ENCODE data around the gene POMT2.
A peak's percentile ranks its signal among the peaks of the same experiment; 100 is the strongest.
"Not testable (repeated sequence)": the region's sequence is repeated elsewhere in the genome, so short reads cannot be mapped to it uniquely, and the experiment has no call there.

POMT2 gene

DNA sequence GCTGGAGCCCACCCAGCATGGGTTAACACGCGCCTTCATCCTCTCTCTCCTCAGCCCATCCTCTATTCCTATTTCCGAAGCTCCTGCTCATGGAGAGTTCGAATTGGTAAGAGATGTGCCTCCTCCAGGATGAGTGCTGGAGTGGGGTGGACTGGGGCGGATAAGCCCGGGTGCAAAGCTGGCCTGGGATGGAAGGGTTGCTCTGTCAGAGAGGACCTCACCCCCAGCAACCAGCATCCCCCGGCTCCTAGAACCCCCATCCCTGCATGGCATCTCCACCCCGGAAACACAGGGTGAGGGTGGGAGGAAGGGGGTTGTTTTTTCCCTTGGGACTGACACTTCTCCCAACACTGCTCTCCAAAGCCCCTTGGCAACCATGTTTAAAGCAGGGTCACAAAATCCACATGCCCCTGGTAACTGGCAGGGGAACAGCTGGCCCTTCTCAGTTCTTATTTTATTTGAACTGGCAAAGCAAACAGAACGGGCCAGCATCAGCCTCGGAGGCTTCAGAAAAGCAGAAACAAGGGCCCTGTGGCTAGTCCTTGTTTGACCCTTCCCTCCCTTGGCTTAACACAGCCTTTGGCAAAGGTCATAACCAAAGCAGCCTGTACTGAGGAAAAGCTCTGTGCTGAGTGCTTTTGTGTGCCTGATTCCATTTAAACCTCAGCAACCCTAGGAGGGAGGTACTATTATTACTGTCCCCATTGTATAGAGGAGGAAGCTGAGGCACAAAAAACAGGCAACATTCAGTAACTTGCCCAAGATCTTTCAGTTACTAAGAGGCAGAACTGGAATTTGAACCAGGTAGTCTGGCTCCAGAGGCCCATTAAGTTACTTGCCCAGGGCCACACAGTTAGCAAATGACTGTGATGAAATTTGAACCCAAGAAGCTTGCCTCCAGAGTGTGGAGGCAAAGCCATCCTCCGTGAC, 4.4 kb upstream of the POMT2 start:
- peak; percentile 37 for DNase-seq

- DNase-seq: no peak
These were observed 3.6 kb upstream of the POMT2 start for GRCh38 chr14:77324289-77324688.

DNA sequence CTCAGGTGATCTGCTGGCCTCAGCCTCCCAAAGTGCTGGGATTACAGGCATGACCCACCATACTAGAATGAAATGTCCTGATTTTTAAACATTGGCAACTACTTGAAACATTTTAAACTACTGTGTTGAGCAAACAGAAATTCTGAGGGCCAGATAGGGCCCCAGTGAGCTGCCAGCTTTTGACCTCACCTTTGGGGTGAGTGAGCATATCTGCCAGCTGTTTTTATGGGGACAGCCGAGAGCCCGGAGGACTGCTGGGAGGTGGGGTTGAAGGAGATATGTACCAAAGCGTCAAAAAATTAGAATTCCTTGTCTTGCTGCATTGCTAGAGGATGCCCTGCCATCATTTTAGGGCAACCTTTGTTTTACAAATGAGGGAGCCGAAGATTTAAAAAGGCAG, 2.9 kb upstream of the POMT2 start:
- no peak for DNase-seq

- DNase-seq: no peak
These were observed 2.3 kb upstream of the POMT2 start for GRCh38 chr14:77322951-77323350.

- no peak for DNase-seq
These were observed 1.7 kb upstream of the POMT2 start for GRCh38 chr14:77322250-77322902.

DNA sequence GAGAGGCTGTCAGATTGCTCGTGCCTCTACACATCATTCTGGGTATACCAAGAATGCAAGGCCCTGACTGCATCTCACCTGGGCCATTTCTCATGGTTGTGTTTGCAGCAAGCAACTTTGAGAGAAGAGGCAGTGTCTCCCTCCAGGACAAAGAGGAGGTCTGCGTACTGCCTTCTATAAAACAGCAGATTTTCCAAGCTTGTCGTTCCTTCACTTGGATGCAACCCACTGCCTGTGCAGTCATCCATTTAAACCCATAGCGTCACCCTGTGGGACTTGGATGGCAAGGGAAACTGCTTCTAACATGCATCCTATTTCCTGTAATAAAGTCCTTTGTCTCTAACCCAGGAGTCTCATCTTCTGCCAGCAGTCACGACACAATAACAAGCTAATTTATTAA, 1.3 kb downstream of the POMT2 start:
- no peak for DNase-seq

- not testable (repeated sequence) for DNase-seq
These were observed 1.9 kb downstream of the POMT2 start for GRCh38 chr14:77318756-77319155.

DNA sequence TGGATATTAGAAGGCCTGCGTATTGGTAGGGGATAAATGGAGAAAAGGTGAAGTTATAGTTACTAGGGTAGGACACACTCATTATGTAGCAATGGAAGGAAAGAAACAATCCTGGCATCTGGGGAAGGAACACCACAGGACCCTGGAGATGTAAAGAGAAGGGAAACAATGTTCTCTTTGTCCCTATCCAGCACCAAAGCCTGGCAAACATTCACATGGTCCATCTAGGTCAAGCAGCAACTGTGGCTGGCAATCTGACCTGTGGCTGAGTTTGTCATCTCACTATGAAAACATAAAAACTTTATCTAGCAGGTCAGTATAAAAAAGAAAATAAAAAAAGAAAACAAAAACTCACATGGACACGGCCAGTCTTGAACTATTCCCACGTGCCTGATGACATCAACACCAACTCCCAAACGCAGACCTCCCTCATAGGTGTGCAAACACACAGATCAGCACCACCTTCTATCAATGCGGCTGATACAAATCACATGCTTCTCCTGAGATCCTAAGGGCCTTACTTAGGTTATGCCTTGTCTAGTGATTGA, 2.6 kb downstream of the POMT2 start:
- no peak for DNase-seq

DNA sequence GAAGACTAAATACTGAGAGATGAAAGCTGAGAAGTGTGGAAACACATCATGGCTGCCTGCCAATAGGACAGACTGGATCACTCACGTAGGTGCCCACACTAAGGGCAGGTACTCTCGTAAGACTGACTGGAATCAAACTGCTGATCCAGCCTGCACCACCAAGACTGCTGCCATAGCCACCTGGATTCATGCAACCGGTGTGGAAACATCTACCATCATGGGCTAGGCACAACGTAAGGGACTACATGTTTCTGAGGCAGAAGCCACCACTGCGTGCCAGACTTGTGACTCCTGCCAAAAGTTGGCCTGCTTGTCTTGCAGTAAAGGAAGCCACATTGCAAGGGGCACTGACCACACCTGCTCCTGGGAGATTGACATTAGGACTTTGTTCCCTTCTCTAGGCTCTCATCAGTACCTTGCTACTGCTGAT, 3.8 kb downstream of the POMT2 start:
- peak; percentile 46 for DNase-seq

DNA sequence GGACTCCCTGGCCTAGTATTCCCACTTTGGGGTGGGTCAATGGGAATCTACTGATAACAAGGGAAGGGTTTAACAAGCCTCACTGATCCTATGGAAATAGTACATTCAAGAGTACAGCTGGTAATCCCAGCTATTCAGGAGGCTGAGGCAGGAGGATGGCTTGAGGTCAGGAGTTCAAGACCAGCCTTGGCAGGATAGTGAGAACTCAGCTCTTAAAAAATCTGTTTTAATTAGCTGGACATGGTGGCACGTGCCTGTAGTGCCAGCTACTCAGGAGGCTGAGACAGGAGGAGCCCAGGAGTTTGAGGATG, 4.5 kb downstream of the POMT2 start:
- no peak for DNase-seq

- DNase-seq: no peak
These were observed 5.9 kb downstream of the POMT2 start for GRCh38 chr14:77314539-77315457.

DNA sequence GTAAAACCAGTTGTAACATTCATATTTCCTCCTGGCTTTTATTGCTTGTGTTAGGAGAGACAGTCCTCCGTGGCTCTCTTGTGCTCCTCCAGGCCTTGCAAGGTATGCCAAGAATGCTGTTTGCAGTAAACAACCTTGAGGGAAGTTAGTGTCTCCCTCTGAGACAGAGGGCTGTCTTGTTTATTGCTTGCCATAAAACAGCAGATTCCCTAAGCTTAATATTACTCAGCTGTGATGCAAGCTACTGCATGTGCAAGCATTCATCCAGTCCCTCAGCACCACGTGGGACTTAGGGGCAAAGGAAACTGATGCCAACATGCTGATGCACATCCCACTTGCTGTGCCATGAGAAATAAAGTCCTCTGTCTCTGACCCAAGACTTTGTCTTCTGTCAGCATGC, 6.6 kb downstream of the POMT2 start:
- no peak for DNase-seq

DNA sequence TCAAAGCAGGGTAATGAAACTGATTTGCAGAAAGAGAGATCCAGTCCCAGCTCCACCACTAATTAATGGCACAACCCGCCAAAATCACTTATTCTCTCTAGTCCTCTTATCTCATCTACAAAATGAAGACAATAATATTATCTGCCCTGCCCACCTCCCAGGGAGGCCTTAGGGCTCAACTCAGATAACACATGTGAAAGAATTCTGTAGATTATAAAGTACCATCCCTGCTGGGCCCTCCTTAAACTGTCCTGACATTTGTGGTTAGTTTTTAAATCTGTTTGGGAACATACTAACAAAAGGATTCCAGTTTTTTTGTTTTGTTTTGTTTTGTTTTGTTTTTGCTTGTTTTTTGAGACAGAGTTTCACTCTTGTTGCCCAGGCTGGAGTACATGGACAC, 7.3 kb downstream of the POMT2 start:
- DNase-seq: no peak

DNA sequence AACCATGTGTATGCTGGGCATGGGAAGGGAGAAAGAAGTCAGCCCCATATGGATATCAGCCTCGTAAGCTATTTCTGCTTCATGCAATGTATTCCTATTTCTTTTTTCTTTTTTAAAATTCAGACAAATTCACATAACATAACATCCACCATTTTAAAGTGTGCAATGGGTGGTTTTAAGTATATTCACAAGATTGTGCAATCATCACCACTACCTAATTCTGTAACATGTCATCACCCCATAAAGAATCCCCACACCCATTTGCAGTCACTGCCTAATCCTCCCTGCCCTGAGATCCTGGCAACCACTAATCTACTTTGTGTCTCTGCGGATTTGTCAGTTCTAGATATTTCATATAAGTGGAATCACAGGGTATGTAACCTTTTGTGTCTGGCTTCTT, 9.5 kb downstream of the POMT2 start:
- no peak for DNase-seq

DNA sequence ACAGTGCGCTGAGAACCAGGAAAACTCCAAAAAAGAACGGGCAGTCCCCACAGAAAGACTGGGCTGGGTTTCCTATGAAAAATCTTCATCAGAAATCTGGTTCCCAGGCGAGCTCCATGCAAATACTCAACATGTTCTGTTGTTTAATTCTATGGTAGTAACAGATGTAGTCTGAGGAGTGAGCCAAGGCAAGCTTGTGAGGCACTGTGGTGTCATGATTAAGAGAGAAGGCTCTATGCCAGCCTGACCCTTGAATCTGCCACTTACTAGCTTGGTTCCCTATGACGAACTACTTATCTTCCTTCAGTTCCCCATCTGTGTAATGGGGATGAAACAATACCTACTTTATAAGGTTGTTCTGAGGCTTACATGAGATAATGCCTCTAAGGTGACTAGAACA, 10.7 kb downstream of the POMT2 start:
- no peak for DNase-seq

DNA sequence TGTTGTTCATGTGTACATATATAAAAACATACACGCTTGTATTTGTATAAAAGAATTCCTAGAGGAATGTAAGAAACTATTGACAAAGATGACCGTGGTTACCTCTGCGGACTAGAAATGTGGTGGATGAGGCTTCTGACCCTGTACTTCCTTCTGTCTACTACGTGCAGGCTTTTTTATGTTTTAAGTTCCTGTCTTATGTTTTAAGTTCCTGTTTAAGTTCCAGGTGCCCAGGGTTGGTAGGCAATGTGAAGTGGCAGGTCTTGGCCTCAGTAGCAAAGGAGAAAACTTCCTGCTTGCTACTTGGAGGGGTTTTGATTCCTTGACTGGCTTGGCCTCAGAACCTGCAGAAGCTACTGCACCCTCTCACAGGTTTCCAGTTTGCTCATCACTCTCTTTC, 11.6 kb downstream of the POMT2 start:
- DNase-seq: no peak

DNA sequence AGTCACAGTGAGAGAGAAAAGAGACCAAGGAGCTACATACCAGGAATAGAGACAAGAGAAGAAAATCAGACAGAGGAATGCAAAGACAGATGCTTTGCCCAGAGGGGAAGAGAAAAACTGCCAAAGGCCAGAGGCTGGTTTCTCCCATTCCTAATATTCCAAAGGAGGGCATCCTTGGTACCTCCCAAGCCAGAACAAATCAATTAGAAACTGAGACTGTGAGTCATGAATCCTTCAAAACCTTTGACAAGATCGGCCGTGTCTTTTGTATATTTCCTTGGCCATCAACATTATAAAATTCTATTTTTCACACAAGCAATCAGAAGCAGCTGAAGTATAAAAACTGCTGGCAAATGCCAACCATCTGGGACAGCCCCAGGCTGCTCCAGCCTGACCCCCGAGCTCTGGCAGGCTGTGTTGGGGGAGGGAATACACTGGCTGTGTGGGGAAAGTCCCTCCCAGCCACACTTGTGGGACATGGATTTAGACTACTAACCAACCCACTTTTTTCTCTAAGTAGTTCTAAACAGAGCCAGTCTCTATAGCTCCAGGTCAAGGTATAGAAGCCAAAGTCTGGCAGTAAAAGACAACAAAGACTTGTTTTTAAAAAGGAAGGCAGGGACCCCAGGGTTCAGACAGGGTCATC, 13.7 kb downstream of the POMT2 start:
- no peak for DNase-seq

GRCh38 chr14:77306416-77306815, 14.3 kb downstream of the POMT2 start:
- no peak for DNase-seq

GRCh38 chr14:77305696-77306095, 15.0 kb downstream of the POMT2 start:
- DNase-seq: no peak

GRCh38 chr14:77303417-77304156, 17.1 kb downstream of the POMT2 start:
- no peak for DNase-seq

DNA sequence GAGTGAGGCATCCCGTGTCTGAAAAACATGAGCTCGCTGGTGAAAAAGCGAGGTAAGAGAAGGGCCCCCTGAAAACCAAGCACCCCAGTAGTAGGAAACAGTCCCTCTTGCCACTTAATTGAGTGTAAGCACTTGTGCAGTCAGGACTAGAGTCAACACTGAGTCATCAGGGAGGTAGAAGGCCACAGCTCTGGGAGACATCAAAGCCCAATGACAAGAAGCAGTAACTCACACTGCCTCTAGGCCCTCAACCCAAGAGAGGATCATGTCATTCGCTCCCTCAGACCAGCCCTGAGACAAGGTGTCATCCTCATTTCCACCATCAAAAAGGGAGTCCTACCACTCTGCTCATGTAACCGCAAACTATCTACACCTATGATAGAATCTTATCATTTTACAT, 17.8 kb downstream of the POMT2 start:
- no peak for DNase-seq

- DNase-seq: peak; percentile 55
These were observed 19.6 kb downstream of the POMT2 start for GRCh38 chr14:77301103-77301502.
